K562 treated with DMSO at 1 percent for 48 hours (cell line): ENCODE results near the gene KLF12. TPM values are rescaled to one million over a fixed set of nuclear protein-coding genes. Genes with fewer than 3 reads are reported as not detected.

Experiments
- total RNA-seq: library from RNA; unstranded; fragments of 300-600 nt; gene quantifications from 2 replicates; pipeline ENCODE4 v1.2.3, GENCODE V29; 2022; ENCODE audit warnings: low replicate concordance; ENCODE audit errors: extremely low read depth

Gene KLF12
- not detected in 2 replicates for total RNA-seq

GRCh38 chr13:74134221-74134776, at the start of gene KLF12:
KLF12 (minus strand) TSS chr13:74134404.

